Measurements from ENCODE around the gene BTF3.

Gene BTF3

GRCh38 chr5:73513996-73514395, 15.8 kb downstream of the BTF3 start:
- Histone ChIP-seq H3K4me1 (ENCODE audit: insufficient read depth, low read length, severe bottlenecking) (peaks cover under 1% of the 10 kb centered on the region), H3K4me2 (ENCODE audit: low read length) (no peak overlapping the region), H4K20me1 (ENCODE audit: insufficient read depth, low read length) (no peaks in the 10 kb centered on the region), H3K9ac (ENCODE audit: low read length) (no peak overlapping the region), H3K4me3 (ENCODE audit: low read depth, low read length, poor library complexity, severe bottlenecking) (no peak overlapping the region), H3K27ac (ENCODE audit: low read depth, low read length, poor library complexity, severe bottlenecking) (no peak overlapping the region), H3K36me3 (ENCODE audit: insufficient read depth, low read length) (no peaks in the 10 kb centered on the region), H2AFZ (ENCODE audit: low read length) (no peak overlapping the region), H3K79me2 (ENCODE audit: insufficient read depth, low read length) (no peaks in the 10 kb centered on the region), H3K9me2 (ENCODE audit: low read depth, low read length) (no peaks in the 10 kb centered on the region), H3K9me3 (ENCODE audit: low read length) (no peaks in the 10 kb centered on the region), H3K27me3 (ENCODE audit: insufficient read depth, low read length) (no peaks in the 10 kb centered on the region), H3F3A (ENCODE audit: insufficient read depth, low read length) (no peaks in the 10 kb centered on the region)
- TF ChIP-seq EZH2 (IDR thresholded peaks at IDR 0.05; ENCODE audit: borderline replicate concordance, low read length) = no peak
- no peak for TF ChIP-seq CTCF (IDR thresholded peaks at IDR 0.05; ENCODE audit: low read length)

DNA sequence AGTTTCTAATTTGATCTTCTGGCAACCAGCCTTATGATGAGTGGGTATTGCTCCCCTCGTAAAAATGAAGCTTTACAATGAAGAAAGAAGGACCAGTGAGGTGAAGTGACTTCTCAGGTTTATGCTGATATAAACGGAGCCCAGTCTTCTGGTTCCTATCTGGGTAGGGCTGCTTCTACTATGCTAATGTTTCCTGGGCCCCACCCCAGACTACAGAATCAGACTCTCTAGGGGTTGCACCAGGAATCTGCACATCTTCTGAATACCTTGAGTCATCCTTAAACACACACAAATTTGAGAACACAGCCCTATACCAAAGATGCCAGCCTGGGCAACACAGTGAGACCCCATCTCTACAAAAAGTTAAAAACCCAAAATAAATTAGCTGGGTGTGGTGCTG, 16.2 kb downstream of the BTF3 start:
- no peaks in the 10 kb centered on the region for H3F3A ChIP-seq (ENCODE audit: insufficient read depth, low read length)
- no peaks in the 10 kb centered on the region for H3K27me3 ChIP-seq (ENCODE audit: insufficient read depth, low read length)
- no peaks in the 10 kb centered on the region for H3K79me2 ChIP-seq (ENCODE audit: insufficient read depth, low read length)
- H3K36me3 ChIP-seq (ENCODE audit: insufficient read depth, low read length) = no peaks in the 10 kb centered on the region
- TF ChIP-seq CTCF (IDR thresholded peaks at IDR 0.05; ENCODE audit: low read length) (no peak), EZH2 (IDR thresholded peaks at IDR 0.05; ENCODE audit: borderline replicate concordance, low read length) (no peak)
- no peak overlapping the region for H2AFZ ChIP-seq (ENCODE audit: low read length)
- no peaks in the 10 kb centered on the region for H3K9me3 ChIP-seq (ENCODE audit: low read length)
- H3K9me2 ChIP-seq (ENCODE audit: low read depth, low read length) = no peaks in the 10 kb centered on the region
- no peaks in the 10 kb centered on the region for H4K20me1 ChIP-seq (ENCODE audit: insufficient read depth, low read length)
- H3K9ac ChIP-seq (ENCODE audit: low read length) = no peak overlapping the region
- H3K27ac ChIP-seq (ENCODE audit: low read depth, low read length, poor library complexity, severe bottlenecking) = no peak overlapping the region
- peaks cover 4% of the 10 kb centered on the region for H3K4me1 ChIP-seq (ENCODE audit: insufficient read depth, low read length, severe bottlenecking)
- H3K4me3 ChIP-seq (ENCODE audit: low read depth, low read length, poor library complexity, severe bottlenecking) = no peak overlapping the region
- no peak overlapping the region for H3K4me2 ChIP-seq (ENCODE audit: low read length)

DNA sequence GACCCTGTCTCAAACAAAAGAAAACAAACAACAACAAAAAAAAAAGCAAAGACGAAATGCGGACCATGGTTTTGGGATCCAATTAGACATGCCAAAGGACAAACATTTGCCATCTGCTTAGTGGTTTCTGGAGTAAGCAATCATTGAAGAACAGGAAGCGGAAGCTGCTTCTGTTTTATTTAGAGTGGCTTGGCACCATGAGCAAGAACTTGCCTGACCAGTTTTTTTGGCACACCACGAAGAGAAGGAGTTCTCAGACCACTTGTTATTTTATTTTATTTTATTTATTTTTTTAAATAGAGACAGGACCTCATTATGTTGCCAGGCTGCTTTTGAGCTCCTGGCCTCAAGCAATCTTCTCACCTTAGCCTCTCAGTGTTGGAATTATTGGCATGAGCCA, 17.0 kb downstream of the BTF3 start:
- H3K27ac ChIP-seq (ENCODE audit: low read depth, low read length, poor library complexity, severe bottlenecking) = no peak overlapping the region
- no peaks in the 10 kb centered on the region for H3K9me3 ChIP-seq (ENCODE audit: low read length)
- no peak overlapping the region for H3K4me2 ChIP-seq (ENCODE audit: low read length)
- H3K4me3 ChIP-seq (ENCODE audit: low read depth, low read length, poor library complexity, severe bottlenecking) = no peak overlapping the region
- H4K20me1 ChIP-seq (ENCODE audit: insufficient read depth, low read length) = no peaks in the 10 kb centered on the region
- H3K9me2 ChIP-seq (ENCODE audit: low read depth, low read length) = no peaks in the 10 kb centered on the region
- no peaks in the 10 kb centered on the region for H3K36me3 ChIP-seq (ENCODE audit: insufficient read depth, low read length)
- H3F3A ChIP-seq (ENCODE audit: insufficient read depth, low read length) = no peaks in the 10 kb centered on the region
- H2AFZ ChIP-seq (ENCODE audit: low read length) = no peak overlapping the region
- no peaks in the 10 kb centered on the region for H3K27me3 ChIP-seq (ENCODE audit: insufficient read depth, low read length)
- peaks cover 6% of the 10 kb centered on the region for H3K4me1 ChIP-seq (ENCODE audit: insufficient read depth, low read length, severe bottlenecking)
- no peak overlapping the region for H3K9ac ChIP-seq (ENCODE audit: low read length)
- H3K79me2 ChIP-seq (ENCODE audit: insufficient read depth, low read length) = no peaks in the 10 kb centered on the region
- no peak for TF ChIP-seq EZH2 (IDR thresholded peaks at IDR 0.05; ENCODE audit: borderline replicate concordance, low read length)
- no peak for TF ChIP-seq CTCF (IDR thresholded peaks at IDR 0.05; ENCODE audit: low read length)

All from OCI-LY1 (cell line).